GM12891 (cell line): ENCODE measurements around the gene SLC25A36.
"Not testable (repeated sequence)": the region's sequence is repeated elsewhere in the genome, so short reads cannot be mapped to it uniquely, and the experiment has no call there.

ENCODE experiments used
- DNase-seq: peaks from one replicate; pipeline ENCODE4 v3.0.0; 2011; ENCODE audit warnings: low spot score; ENCODE audit not compliant: insufficient read length
- FAIRE-seq: peaks from 2 replicates; lab custom pipeline; 2011; peaks lifted over from hg19 to GRCh38; lab: Jason Lieb, UNC
- PAX5 ChIP-seq: IDR thresholded peaks from 2 replicates; pipeline ENCODE4 v1.6.1; 2011; ENCODE audit warnings: low read length, moderate library complexity, mild to moderate bottlenecking; ENCODE audit not compliant: insufficient read depth, severe bottlenecking
- POLR2A ChIP-seq: IDR thresholded peaks from 2 replicates; pipeline ENCODE4 v1.6.1; 2011; ENCODE audit warnings: low read depth, low read length, control low read depth
- POLR2AphosphoS5 ChIP-seq: IDR thresholded peaks from 2 replicates; pipeline ENCODE4 v1.6.1; 2011; ENCODE audit warnings: low read depth, low read length, control low read depth
- POU2F2 ChIP-seq: IDR thresholded peaks from 2 replicates; pipeline ENCODE4 v1.6.1; 2011; ENCODE audit warnings: low read depth, mild to moderate bottlenecking, control low read depth, low read length, moderate library complexity
- SPI1 ChIP-seq: IDR thresholded peaks from 2 replicates; pipeline ENCODE4 v1.6.1; 2011; ENCODE audit warnings: low read depth, low read length, control low read depth
- TAF1 ChIP-seq: IDR thresholded peaks from 2 replicates; pipeline ENCODE4 v1.6.1; 2011; ENCODE audit warnings: low read depth, low read length, control low read depth

SLC25A36 gene

DNA sequence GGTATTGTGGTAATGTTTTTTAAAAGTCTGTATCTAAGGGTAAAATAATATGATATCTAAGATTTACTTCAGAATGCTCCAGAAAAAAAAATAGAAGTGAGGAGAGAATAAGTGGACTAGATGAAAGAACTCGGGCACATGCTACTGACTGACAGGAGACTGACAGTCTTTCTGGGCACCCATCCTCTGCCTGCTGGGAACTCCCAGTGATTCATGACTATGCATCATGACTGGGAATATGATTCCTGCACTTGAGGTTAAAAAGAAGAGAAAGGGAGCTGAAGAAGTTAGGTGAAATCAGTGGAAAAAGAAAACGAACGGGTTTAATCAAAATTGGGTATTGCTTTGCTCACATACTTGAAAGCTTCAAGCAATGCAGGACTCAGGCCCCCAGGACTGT is 73.8 kb downstream of the SLC25A36 start:
- no peak for TF ChIP-seq POLR2AphosphoS5
- no peak for TF ChIP-seq TAF1
- no peak for TF ChIP-seq SPI1
- TF ChIP-seq POU2F2 = no peak
- TF ChIP-seq PAX5 = no peak
- no peak for TF ChIP-seq POLR2A
- no peak for DNase-seq
- FAIRE-seq = no peak

DNA sequence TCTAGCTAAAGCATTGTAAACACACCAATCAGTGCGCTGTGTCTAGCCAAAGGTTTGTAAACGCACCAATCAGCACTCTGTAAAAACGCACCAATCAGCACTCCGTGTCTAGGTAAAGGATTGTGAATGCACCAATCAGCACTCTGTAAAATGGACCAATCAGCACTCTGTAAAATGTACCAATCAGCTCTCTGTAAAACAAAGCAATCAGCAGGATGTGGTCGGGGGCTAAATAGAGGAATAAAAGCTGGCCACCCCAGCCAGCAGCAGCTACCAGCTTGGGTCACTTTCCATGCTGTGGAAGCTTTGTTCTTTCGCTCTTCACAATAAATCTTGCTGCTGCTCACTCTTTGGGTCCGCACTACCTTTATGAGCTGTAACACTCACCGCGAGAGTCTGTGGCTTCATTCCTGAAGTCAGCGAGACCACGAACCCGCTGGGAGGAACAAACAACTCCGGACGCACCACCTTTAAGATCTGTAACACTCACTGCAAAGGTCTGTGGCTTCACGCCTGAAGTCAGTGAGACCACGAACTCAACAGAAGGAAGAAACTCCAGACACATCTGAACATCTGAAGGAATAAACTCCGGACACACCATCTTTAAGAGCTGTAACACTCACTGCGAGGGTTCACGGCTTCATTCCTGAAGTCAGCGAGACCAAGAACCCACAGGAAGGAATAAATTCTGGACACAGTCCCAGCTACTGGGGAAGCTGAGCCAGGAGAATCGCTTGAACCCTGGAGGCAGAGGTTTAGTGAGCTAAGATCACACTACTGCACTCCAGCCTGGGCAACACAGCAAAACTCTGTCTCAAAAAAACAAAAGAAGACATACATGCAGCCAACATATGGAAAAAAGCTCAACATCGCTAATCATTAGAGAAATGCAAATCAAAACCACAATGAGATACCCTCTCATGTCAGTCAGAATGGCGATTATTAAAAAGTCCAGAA is 76.0 kb downstream of the SLC25A36 start:
- not testable (repeated sequence) for FAIRE-seq, DNase-seq

DNA sequence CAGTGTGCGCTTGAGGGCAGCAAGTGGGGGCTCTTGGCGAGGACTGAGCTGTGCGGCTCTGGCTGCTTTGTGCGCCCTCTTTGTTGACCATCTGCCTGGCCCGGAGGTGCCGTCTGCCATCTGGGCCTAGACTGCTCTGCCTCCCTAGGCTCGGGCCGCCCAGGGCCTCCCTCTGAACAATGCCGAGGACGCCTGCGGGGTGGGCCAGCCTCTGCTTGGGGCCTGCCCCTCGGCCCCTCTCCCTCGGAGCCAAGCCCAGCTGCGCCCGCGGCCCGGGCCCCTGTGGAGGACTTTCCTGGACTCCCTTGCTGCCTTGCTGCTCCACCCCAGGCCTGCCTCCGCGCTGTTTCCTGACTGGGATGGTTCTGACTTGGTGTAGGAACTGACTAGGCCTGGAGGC is 77.6 kb downstream of the SLC25A36 start:
- FAIRE-seq = no peak
- TF ChIP-seq SPI1 (no peak), POLR2AphosphoS5 (no peak), POU2F2 (no peak), PAX5 (no peak), POLR2A (no peak), TAF1 (no peak)
- DNase-seq = no peak

DNA sequence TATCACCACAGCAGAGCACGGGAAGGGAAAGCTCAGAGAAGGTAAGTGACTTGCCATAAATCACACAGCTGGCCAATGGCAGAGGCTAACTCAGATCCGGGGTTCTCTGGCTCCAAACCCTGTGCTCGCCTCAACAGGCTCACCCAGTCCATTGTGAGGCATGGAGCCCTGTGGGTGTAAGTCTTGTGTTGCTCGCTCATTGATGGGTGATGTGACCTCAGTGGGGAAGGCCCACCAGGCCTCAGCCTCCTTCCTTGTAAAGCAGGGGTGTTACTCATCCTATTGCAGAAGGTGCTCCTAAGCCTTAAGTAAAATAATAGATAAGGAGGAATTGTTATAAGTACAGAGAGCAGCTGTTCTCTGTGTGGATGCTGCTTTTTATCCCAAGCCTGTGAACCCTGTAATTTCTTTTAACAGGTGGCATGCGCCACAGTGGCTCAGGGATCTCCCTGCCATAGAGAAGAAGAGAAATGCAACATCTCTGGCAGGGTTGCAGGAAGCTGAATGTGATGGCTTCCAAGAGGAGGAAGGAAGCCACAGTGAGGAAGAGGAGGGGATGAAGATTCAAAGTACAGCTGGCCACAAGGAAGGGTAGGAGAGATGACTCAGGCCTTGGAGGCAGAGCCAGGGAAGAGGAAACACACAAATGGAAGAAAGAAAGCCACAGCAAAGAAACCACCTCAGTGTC is 78.7 kb downstream of the SLC25A36 start:
- DNase-seq (no peak), FAIRE-seq (no peak)
- TF ChIP-seq POU2F2 (no peak), POLR2A (no peak), PAX5 (no peak), SPI1 (no peak), POLR2AphosphoS5 (no peak), TAF1 (no peak)

DNA sequence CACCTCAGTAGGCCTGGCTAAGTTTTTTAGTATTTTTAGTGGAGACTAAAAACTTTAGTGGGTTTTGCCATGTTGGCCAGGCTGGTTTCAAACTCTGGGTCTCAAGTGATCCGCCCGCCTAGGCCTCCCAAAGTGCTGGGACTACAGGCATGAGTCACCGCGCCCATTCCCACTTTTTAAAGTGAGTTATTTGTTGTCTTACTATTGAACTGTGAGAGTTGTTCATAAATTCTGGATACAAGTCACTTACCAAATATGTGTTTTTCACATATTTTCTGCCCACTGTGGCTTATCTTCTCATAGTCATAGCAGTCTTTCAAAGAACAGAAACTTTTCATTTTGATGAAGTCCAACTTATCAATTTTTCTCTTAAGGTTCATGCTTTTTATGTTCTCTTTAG is 79.6 kb downstream of the SLC25A36 start:
- TF ChIP-seq POLR2AphosphoS5 (no peak), POLR2A (no peak), PAX5 (no peak), TAF1 (no peak), SPI1 (no peak), POU2F2 (no peak)
- DNase-seq (no peak), FAIRE-seq (no peak)
